HG02840 (cell line): Measurements from ENCODE around the gene RTN1.

Source experiments
- ATAC-seq: cut with Tn5 transposase; IDR thresholded peaks from one replicate; pipeline ENCODE4 v1.9.1; 2021; ENCODE audit warnings: mild to moderate bottlenecking, moderate library complexity, moderate number of reproducible peaks; ENCODE audit not compliant: unreplicated experiment, low FRiP score

Gene RTN1

DNA sequence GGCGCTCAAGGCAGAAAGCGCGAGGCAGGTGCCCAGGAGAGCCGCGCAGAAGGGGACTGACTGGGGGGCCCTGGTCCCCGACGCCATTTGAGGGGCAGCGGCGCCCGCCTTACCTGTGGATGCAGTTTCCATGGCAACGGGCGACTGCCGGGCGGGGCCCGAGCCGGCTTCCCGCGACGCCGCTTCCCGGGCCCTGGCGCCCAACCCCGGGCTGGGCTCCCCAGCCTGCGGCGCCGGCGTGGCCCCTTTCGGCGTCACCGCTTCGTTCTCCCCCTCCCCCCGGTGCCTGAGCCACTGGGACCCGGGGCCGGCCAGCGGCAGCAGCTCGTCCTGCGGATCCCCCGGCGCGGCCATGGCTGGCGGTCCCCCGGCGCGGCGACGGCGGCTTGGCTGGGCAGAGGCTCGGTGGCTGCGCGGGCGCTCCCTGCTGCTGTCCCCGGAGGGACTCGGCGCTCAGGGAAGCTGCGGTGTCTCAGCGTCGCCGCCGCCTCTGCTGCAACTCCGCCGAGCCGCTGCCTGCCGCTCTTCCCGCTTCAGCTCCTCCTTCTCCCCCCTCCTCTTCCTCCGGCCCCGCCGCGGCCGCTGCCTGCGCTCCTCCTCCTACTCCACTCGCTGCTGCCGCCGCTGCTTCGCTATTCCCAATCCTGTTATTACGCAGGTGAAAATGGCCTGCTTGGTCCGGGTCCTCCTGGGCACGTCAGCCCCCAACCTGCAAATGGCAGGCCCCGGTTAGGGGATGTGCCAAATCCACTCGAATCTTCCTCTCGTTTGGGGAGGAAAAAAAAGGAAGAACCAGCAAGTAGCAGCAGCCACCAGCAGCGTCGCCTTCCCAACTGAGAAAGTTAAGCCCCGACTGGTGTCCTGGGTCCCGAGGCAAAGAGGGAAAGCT, at the start of gene RTN1:
Gene RTN1 (minus strand): TSS at position 500 of the 889 bp plus-strand sequence. CDS start 146 bp downstream, at position 354.
- no peak for ATAC-seq

DNA sequence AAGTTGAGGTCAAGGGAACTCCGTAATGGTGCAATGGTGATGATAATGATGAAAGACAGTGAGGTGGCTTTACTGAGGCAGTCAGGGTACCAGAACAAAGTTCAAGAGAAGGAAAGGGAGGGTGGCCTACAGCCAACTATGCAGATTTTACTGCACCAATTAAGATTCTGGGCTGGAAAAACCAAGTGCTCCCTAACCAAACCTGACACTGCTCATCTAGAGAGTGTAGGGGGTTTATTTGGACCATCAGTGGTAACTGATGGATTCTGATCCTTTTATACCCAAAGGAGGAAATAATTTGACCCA, 49.8 kb upstream of the RTN1 start:
- no peak for ATAC-seq

- no peak for ATAC-seq
Measured at GRCh38 chr14:59919570-59920377, 49.2 kb upstream of the RTN1 start, which contains the start of gene LRRC9. LRRC9 (plus strand) TSS chr14:59920144.

DNA sequence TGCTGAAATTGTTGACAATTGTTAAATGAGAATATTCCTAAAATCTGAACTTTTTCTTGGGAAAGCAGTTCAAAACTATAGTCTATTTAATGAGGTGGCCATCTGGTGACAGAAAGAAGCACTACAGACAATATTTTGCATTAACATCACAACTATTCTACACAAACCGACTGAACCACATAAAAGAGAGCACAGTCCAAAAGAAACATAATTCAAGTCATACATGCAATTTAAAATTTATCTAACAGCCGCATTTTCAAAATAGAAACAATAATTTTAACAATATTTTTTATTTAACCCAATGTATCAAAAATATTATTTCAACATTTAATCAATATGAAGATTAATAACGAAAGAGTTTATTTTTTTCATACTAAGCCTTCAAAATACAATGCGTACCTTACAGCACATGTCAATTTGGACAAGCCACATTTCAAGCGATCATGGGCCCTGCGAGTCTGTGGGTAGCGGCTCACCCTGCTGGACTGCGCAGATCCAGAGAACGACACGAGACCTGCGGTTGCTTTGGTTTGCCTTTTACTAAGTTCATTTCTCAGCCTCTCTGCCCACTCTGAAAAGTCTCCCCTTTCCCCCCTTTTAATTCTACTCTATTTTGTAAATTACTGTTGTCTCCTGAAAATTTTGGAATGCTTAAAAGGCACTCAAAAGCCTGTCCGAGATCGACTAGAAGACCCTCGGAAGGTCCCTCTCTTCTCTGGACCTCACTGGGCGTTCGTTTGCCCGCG, 48.4 kb upstream of the RTN1 start:
- no peak for ATAC-seq

GRCh38 chr14:59913187-59913586, 42.6 kb upstream of the RTN1 start:
- ATAC-seq: no peak

DNA sequence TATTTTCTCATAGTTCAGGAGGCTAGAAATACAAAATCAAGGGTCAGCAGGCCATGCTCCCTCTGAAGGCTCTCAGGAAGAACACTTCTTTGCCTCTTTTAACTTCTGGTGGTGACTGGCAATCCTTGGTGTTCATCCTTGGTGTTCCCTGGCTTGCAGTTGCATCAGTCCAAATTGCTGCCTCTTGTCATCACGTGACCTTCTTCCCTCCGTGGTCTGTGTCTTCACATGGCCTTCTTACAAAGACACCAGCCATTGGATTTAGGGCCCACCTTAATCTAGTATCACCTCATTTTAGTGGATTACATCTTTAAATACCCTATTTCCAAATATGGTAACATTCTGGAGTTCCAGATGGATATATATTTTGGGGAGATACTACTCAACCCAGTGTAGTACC, 41.9 kb upstream of the RTN1 start:
- no peak for ATAC-seq

GRCh38 chr14:59905188-59905587, 34.6 kb upstream of the RTN1 start:
- ATAC-seq: no peak

GRCh38 chr14:59904184-59904583, 33.6 kb upstream of the RTN1 start:
- ATAC-seq: no peak

DNA sequence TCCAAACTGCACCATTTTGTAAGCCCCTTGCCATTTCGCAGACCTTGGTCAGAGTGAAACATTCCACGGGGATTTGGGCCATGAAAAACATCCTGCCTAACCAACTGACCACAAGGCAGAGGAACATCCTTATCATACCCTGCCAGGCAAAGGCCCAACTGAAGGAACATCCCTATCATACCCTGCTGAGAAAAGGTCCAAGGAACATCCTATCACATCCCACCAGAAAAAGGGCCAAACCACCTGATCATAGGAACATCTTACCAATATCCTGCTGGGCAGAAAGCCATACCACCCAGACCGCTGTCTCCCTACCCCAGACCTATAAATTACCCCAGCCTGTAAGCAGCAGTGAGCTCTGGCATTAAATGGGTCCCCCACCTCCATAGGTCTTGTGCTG, 30.0 kb upstream of the RTN1 start:
- ATAC-seq: no peak

DNA sequence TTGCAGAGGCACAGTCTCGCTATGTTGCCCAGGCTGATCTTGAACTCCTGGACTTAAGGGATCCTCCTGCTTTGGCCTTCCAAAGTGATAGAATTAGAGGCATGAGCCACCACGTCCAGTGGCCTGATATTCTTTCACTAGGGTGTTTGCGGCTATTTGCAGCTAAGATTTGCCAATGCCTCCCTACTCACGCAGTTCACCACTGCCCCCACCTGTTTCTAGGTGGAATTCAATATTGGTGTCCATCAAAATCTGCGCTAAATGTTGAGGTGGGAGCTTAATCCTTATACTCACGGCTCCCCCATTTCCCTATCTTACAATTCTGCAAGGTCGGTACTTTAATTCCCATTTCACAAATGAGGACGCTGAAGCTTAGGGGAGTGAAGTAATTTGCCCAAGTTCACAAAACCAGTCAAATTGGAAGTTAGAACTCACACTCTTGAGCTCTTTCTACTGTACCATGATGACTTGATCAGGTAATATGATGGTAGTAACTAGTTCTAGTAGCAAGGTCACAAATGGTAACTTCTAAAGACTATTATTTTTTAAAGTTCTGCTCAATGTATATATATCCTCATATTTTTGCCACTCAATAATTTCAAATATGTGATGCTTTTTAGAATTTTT, 27.3 kb upstream of the RTN1 start:
- ATAC-seq: no peak

DNA sequence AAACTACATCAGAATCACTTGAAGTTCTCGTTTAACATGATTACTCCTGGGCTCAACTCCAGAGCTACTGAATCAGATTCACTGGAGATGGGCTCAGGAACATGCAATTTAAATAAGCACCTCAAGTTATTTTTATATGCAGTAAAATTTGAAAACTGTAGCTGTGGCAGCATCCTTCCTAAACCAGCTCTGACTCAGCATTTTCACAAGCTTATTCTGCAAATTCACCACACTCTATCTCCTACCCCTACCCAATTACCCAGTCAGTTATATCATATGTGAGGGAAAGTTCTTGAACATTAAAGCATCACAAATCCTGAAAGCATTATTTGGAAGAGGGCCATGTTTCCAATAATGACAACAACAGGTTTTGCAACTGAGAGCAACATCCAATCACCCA, 25.1 kb upstream of the RTN1 start:
- ATAC-seq: no peak

DNA sequence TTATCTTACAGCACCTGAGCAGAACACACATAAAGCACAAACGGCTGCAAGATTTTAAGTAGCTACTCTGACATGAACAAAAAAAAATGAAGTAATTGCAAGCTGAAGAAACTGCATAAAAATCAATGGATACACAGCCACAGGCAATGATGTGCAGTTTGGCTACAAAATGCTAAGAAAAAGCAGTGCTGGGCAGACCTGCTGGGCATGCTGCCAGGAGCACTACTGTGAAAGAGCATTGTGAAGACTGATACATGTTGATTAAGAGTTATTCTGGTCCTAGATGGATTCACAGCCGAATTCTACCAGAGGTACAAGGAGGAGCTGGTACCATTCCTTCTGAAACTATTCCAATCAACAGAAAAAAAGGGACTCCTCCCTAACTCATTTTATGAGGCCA, 20.1 kb upstream of the RTN1 start:
- ATAC-seq: no peak

GRCh38 chr14:59882957-59883356, 12.4 kb upstream of the RTN1 start:
- no peak for ATAC-seq

DNA sequence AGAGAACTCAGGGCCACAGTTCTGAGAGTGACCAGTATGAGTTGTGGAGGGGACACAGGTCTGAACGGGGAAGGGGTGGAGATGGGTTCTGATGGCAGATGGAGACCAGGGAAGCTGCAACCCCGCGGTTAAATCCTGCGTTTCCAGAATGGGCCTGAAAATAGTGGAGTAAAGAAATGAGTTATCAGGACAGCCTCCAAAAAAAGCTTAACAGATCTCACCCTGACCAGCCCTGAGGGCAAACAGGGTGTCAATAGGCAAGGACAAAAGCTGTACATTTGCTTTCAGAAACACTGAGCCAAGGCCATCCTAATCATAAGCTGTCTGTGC, 555 bp upstream of the RTN1 start:
- ATAC-seq: no peak

- no peak for ATAC-seq
Measured at GRCh38 chr14:59869381-59870255, 958 bp downstream of the RTN1 start.

GRCh38 chr14:59868021-59868420, 2.6 kb downstream of the RTN1 start:
- ATAC-seq: no peak

DNA sequence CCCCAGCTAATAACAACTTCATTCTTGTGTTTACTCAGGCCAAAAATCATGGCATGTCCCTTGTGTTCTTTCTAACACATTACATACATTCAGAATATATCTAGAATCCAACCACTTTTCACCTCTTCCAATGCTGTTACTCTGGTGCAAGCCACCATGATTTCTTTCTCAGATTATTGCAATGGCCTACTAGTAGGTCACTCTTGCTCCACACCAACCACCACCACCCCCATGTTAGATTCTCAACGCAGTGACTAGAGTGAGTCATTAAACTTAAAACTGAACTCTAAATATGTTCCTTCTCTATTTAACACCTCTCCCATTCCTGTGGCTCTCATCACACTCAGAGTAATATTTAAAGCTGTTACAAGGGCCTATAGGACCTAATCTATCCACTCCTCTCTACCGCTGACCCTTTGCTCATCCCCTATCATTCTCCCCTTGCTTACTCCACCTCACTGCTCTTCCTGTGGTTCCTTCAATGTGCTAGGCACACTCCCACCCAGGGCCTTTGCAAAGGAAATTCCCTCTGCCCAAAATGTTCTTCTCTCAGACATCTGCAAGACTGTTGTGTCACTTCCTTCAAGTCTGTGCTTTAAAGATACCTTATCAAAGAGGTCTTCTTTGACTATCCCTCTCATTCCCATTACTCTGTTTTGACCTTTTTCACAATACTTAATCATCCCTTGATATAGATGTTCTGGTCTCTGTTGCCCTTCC, 6.6 kb downstream of the RTN1 start:
- no peak for ATAC-seq

DNA sequence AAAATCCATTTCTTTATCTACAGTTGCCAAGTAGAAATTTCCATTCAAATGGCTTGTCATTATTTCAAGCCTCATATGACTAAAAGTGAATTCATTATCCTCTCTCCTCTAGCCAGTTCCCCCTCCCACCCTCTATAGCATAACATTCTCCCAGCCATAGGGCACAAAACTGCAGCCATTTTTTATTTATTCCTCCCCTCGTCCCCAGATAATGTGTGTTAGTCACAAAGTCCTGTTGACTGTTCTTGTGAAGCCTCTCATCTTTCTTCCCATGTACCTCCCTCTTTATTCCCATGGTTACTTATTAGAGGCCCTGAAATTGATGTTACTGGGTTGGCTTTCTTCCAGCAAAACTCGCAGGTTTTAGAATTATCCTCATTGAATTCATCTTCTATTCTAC, 13.2 kb downstream of the RTN1 start:
- no peak for ATAC-seq

GRCh38 chr14:59852350-59852749, 18.2 kb downstream of the RTN1 start:
- ATAC-seq: no peak
